NB4 (cell line): ENCODE data around the gene IQGAP2.

Experiments used
- CTCF ChIP-seq: IDR thresholded peaks from one replicate; pipeline ENCODE4 v1.5.1; 2012; ENCODE audit warnings: low read depth, low read length
- MYC ChIP-seq: IDR thresholded peaks from 2 replicates; pipeline ENCODE4 v1.6.1; 2011; ENCODE audit warnings: low read depth, low read length
- POLR2A ChIP-seq: IDR thresholded peaks from 2 replicates; pipeline ENCODE4 v1.6.1; 2011; ENCODE audit warnings: mild to moderate bottlenecking; ENCODE audit not compliant: insufficient read length; ENCODE audit errors: extremely low read depth

DNA sequence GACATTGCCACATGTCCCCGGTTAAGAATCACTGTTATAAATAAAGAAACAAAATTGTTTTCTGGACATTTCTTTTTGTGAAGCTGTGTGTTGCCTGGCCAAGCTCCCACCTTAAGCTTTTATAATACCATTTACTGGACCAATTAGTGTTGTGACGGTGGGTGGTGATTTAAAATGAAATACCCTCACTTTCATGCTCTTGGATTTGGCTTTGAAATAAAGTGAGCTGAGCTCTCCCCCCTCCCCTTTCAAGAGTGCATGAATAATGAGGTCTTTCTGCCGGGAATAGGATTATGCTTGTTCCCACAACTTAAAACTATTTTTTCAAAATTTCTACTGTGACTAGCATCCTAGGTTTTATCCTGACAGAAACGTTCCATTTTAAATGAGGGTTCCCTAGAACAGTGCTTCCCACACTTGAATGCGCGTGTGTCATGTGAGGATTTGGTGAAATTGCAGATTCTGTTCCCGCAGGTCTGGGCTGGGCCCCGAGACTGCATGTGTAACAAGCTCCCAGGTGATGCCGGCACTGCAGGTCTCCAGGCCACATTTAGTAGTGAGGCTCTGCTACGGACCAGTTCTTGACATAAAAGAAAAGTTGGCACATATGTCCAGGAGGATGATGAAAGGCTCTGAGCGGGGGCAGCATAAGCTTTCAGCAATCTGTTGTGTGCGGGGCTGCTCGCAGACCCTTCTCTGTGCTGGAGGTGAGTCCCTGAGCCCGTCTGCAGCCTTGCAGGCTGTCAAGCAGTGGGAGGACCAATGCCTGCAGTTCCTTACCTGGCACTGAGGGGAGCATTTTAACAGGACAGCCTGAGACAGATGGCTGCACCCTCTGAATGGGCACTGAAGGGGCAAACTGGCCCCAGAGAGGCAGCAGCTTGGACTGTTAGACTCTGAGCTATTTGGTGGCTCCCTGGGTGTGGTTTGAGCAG lies 24.4 kb downstream of the IQGAP2 start:
- TF ChIP-seq CTCF (no peak), POLR2A (no peak), MYC (no peak)
